SU-DHL-6 (cell line): ENCODE data around the gene EFS.
"Not testable (repeated sequence)": the region's sequence is repeated elsewhere in the genome, so short reads cannot be mapped to it uniquely, and the experiment has no call there.

ENCODE experiments used
- H2AFZ ChIP-seq: fragments of 200-600 bp; sonication (generic); 2 replicates; pipeline ENCODE4 v1.6.1; 2014; ENCODE audit warnings: low read depth, mild to moderate bottlenecking, moderate library complexity, mixed read lengths, antibody characterized with exemption, low read length; ENCODE audit not compliant: severe bottlenecking
- H3F3A ChIP-seq: fragments of 200-600 bp; shearing (Covaris generic); 2 replicates; pipeline ENCODE4 v1.6.0; 2016; ENCODE audit warnings: antibody characterized with exemption, mild to moderate bottlenecking; ENCODE audit not compliant: insufficient read depth
- H3K27ac ChIP-seq: fragments of 200-600 bp; sonication (generic); 2 replicates; pipeline ENCODE4 v1.5.1; 2016; ENCODE audit warnings: low read depth, mild to moderate bottlenecking, low read length, moderate library complexity, mixed read lengths
- H3K27me3 ChIP-seq: fragments of 200-600 bp; sonication (generic), shearing (Covaris generic); 2 replicates; pipeline ENCODE4 v1.6.0; 2014; ENCODE audit warnings: mild to moderate bottlenecking, low read length
- H3K36me3 ChIP-seq: fragments of 200-600 bp; sonication (generic); 2 replicates; pipeline ENCODE4 v1.6.1; 2014; ENCODE audit warnings: mild to moderate bottlenecking, low read length, mixed read lengths
- H3K4me2 ChIP-seq: fragments of 300-600, 200-600 bp; shearing (Covaris generic), sonication (generic); 2 replicates; pipeline ENCODE4 v1.6.0; 2014; ENCODE audit warnings: low read length, low read depth, mild to moderate bottlenecking; ENCODE audit not compliant: poor library complexity, severe bottlenecking
- H3K4me3 ChIP-seq: fragments of 200-600 bp; sonication (generic); 2 replicates; pipeline ENCODE4 v1.5.1; 2014; ENCODE audit warnings: antibody characterized with exemption, low read length, mild to moderate bottlenecking, mixed read lengths; ENCODE audit not compliant: insufficient read depth, poor library complexity, severe bottlenecking
- H3K79me2 ChIP-seq: fragments of 200-600 bp; sonication (generic); 2 replicates; pipeline ENCODE4 v1.6.1; 2014; ENCODE audit warnings: mild to moderate bottlenecking, low read length, moderate library complexity; ENCODE audit not compliant: insufficient read depth
- H3K9ac ChIP-seq: fragments of 200-600 bp; sonication (generic); 2 replicates; pipeline ENCODE4 v1.7.0; 2014; ENCODE audit warnings: mild to moderate bottlenecking, low read length
- H3K9me2 ChIP-seq: fragments of 200-600 bp; sonication (generic); replicated peaks from 2 replicates; pipeline ENCODE4 v1.6.1; 2014; ENCODE audit warnings: low read length; ENCODE audit not compliant: insufficient read depth
- H3K9me3 ChIP-seq: fragments of 200-600 bp; sonication (generic); 2 replicates; pipeline ENCODE4 v1.6.1; 2014; ENCODE audit warnings: low read length, mixed read lengths; ENCODE audit not compliant: insufficient read depth
- H4K20me1 ChIP-seq: fragments of 200-600 bp; sonication (generic); 2 replicates; pipeline ENCODE4 v1.6.1; 2014; ENCODE audit warnings: low read depth, mild to moderate bottlenecking, antibody characterized with exemption, low read length, moderate library complexity, mixed read lengths
- EZH2phosphoT487 ChIP-seq: fragments of 200-600 bp; sonication (generic), shearing (Covaris generic); conservative IDR thresholded peaks from 2 replicates; pipeline ENCODE4 v1.6.1; 2018; ENCODE audit warnings: mild to moderate bottlenecking, antibody characterized with exemption, low read length, moderate library complexity, mixed read lengths
- TF ChIP-seq, protein P1 (sequence below): fragments of 200-600 bp; sonication (generic); IDR thresholded peaks from one replicate; pipeline ENCODE4 v1.5.1; 2017; ENCODE audit warnings: antibody characterized with exemption, mild to moderate bottlenecking, low read length, moderate library complexity; ENCODE audit not compliant: insufficient read depth, poor library complexity, severe bottlenecking

EFS gene

DNA sequence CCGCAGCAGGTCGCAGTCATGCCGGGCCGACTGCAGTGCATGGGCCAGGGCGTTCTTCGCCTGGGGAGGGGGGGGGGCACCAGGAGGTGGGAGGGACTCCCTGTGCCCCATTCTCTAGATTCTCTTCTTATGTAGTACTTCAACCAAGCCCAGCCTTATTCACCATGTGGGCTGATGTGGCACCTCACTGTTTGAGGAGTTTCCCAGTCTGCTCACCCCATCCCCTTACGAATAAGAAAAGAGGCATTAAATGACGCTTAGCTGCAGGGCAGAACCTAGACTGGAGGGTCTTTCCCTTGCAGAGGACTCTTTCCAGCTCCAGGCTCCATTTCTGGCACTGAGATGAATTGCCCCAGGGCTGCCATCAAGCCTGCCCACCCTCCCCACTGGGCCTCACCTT is 24.0 kb upstream of the EFS start:
- H4K20me1 ChIP-seq: no peaks in the 10 kb centered on the region
- no peak overlapping the region for H3K9ac ChIP-seq
- H3K79me2 ChIP-seq: no peaks in the 10 kb centered on the region
- H3F3A ChIP-seq: no peaks in the 10 kb centered on the region
- no peak overlapping the region for H3K27ac ChIP-seq
- no peaks in the 10 kb centered on the region for H3K36me3 ChIP-seq
- no peak overlapping the region for H3K4me2 ChIP-seq
- H3K27me3 ChIP-seq: no peaks in the 10 kb centered on the region
- no peaks in the 10 kb centered on the region for H3K9me2 ChIP-seq
- no peak overlapping the region for H2AFZ ChIP-seq
- no peak for TF ChIP-seq EZH2phosphoT487
- TF ChIP-seq, protein P1, sequence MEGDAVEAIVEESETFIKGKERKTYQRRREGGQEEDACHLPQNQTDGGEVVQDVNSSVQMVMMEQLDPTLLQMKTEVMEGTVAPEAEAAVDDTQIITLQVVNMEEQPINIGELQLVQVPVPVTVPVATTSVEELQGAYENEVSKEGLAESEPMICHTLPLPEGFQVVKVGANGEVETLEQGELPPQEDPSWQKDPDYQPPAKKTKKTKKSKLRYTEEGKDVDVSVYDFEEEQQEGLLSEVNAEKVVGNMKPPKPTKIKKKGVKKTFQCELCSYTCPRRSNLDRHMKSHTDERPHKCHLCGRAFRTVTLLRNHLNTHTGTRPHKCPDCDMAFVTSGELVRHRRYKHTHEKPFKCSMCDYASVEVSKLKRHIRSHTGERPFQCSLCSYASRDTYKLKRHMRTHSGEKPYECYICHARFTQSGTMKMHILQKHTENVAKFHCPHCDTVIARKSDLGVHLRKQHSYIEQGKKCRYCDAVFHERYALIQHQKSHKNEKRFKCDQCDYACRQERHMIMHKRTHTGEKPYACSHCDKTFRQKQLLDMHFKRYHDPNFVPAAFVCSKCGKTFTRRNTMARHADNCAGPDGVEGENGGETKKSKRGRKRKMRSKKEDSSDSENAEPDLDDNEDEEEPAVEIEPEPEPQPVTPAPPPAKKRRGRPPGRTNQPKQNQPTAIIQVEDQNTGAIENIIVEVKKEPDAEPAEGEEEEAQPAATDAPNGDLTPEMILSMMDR: no peak
- H3K4me3 ChIP-seq: no peak overlapping the region
- H3K9me3 ChIP-seq: no peaks in the 10 kb centered on the region

DNA sequence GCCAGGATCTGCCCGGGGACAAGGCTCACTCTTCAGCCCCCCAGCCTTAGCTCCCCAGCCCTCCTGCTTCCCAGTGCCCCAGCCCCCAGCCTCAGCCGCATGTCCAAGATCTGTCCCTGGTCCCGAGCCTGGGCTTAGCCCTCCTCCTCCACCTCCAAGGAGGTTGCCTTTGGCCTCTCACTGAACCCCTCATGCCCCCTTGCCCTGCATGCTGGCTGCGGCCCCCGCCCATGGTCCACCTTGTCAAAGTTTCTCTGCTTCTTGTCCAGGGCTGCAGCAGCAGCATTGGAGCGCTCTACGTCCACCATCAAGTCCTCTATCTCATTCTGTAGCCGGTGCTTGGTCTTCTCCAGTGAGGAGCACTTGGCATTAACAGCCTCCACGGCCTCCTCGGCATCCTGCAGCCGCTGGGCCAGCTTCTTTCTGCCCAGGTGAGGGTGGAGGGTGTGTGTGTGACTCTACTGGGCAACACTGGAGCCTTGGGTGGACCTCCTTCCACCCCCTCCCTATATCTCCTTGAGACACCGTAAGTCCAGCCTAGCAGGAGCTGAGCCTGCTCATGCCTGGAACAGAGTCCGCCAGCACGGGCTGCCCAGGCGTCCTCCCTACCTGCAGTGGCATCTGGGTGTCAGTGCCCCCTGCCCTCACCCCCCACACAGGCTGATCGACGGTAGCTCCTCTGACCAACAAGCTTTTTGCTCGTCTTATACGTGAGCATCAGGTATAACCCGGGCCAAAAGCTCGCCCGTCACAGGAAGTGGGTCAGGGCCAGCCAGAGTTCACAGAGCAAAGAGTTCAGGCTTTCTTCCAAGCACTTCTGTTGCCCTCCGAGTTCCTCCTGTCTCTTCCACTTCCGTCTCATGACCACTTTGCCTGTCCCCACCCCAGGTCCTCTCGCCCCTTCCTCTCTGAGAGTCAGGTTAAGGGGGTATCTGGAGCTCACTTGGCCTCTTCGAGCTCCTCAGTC is 23.2 kb upstream of the EFS start:
- Histone ChIP-seq H3K27ac (no peak overlapping the region), H3K36me3 (no peaks in the 10 kb centered on the region), H4K20me1 (no peaks in the 10 kb centered on the region), H3K79me2 (no peaks in the 10 kb centered on the region), H3K4me3 (no peak overlapping the region), H3K4me2 (no peak overlapping the region), H3F3A (no peaks in the 10 kb centered on the region), H2AFZ (no peak overlapping the region), H3K27me3 (no peaks in the 10 kb centered on the region), H3K9me2 (no peaks in the 10 kb centered on the region), H3K9me3 (no peaks in the 10 kb centered on the region), H3K9ac (no peak overlapping the region)
- no peak for TF ChIP-seq EZH2phosphoT487
- TF ChIP-seq, protein P1: no peak

DNA sequence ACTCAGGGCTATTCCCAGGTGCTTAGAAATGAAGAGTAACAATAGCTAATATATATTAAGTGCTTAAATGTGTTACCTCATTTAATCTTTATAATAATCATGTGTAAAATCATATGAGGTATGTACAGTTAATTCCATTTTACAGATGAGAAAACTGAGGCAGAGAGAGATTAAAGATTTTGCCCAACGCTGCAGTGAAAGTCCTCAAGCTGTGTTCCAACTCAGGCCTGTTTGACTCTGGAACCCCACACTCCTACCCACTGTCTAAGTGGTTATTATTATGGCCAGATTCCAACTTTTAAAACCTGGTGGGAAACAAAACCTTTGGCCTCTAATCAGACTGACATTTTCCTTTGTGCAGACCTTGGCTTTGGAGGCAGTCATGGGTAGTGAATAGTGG is 22.0 kb upstream of the EFS start:
- Histone ChIP-seq H3F3A (no peaks in the 10 kb centered on the region), H3K79me2 (no peaks in the 10 kb centered on the region), H4K20me1 (no peaks in the 10 kb centered on the region), H3K27ac (no peak overlapping the region), H3K27me3 (no peaks in the 10 kb centered on the region), H3K36me3 (no peaks in the 10 kb centered on the region), H2AFZ (no peak overlapping the region), H3K4me3 (no peak overlapping the region), H3K9me2 (no peaks in the 10 kb centered on the region), H3K9me3 (no peaks in the 10 kb centered on the region), H3K4me2 (no peak overlapping the region), H3K9ac (no peak overlapping the region)
- TF ChIP-seq, protein P1: no peak
- TF ChIP-seq EZH2phosphoT487: no peak

DNA sequence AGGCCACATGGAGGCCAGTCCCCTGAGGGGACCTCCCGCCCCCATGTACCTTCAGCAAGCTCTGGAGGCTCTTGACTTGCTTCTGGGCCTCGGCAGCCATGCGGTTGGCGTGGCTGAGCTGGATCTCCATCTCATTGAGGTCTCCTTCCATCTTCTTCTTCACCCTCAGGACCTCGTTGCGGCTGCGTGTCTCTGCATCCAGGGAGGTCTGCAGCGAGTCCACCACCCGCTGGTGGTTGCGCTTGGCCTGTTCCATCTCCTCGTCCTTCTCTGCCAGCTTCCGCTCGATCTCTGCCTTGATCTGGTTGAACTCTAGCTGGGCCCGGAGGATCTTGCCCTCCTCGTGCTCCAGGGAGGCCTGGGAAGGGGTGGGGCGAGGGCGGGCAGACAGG is 21.3 kb upstream of the EFS start:
- H2AFZ ChIP-seq, H3K27me3 ChIP-seq, H3K9me2 ChIP-seq, H3K79me2 ChIP-seq, H3K27ac ChIP-seq, H3K4me3 ChIP-seq, H3F3A ChIP-seq, H3K36me3 ChIP-seq, H3K4me2 ChIP-seq, H4K20me1 ChIP-seq, H3K9me3 ChIP-seq, H3K9ac ChIP-seq: not testable (repeated sequence)
